GM18870 (cell line): ENCODE data around the gene RAD51B.

Source experiments
- ATAC-seq: cut with Tn5 transposase; IDR thresholded peaks from one replicate; pipeline ENCODE4 v1.9.1; 2021; ENCODE audit warnings: moderate library complexity; ENCODE audit not compliant: unreplicated experiment

RAD51B gene

DNA sequence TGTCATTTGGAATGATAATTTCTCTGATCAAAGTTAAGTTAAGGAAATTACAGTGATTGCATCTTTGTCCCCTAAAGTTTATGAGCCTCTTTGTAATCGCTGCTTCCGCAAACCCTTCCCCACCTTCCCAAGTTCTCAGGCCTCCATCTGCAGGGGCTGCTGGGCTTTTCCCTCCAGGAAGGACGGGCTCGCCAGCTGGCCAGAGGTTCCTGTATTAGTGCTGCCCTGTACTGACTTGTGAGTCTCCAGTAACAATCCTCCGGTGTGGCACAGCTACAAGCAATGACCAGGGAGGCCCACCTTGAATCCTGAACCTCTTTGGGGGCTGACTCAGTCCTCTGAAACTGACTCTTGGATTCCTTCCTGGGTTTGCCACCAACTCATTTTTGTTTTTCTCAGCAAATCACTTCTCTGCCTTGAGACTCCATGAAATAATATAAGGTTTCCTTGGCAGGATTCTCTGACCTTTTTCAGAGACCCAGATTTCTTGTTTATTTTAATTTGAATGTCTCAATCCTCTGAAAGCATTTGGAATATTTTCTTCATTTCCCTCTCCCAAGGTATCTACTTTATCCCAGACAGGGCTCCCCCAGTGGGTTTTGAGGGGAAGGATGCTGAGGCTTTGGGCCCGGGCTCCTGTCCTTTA lies 574.7 kb downstream of the RAD51B start:
- ATAC-seq = no peak

GRCh38 chr14:68394764-68395143 lies 575.2 kb downstream of the RAD51B start:
- no peak for ATAC-seq

DNA sequence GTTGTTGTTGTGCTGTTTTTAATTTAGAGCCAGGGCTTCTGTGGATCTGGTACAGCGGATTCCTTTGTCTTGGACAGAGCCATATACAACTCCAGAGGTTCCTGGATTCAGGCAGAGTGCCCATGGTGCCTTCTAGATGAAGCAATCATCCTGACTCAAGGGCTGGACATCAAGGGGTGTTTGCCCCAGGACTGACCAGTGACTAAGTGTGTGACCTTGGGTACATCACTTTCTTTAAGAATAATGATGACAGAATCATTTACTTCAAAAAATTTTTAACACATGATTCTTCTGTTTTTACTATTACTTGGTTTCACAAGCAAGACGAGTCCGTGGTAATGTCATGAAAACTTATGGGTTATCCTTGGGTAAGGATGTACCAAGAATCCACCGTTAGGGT lies 576.0 kb downstream of the RAD51B start:
- ATAC-seq = no peak

GRCh38 chr14:68396461-68396860 lies 576.9 kb downstream of the RAD51B start:
- no peak for ATAC-seq

DNA sequence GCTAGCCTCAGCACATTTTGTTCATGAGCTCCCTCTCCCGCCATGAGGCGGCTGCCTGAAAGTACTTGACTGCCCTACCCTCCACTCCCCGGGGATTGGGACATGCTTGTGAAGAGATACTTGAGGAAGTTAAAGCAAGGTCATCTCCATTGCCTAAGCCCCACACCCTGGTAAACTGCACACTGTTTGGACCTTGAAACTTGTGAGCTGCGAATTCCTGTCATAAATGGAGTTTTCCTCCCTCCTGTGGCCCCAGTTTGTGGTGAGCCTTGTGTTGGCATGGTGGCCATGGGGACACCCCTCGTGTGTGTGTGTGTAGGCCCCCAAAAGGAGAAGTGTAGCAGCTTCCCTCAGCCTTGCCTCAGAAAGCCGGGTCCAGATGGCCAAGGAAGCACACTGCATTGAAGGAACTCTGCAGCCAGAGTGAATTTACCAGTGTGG lies 577.8 kb downstream of the RAD51B start:
- ATAC-seq = no peak

GRCh38 chr14:68397822-68398221 lies 578.2 kb downstream of the RAD51B start:
- no peak for ATAC-seq

GRCh38 chr14:68398370-68398769 lies 578.8 kb downstream of the RAD51B start:
- no peak for ATAC-seq

DNA sequence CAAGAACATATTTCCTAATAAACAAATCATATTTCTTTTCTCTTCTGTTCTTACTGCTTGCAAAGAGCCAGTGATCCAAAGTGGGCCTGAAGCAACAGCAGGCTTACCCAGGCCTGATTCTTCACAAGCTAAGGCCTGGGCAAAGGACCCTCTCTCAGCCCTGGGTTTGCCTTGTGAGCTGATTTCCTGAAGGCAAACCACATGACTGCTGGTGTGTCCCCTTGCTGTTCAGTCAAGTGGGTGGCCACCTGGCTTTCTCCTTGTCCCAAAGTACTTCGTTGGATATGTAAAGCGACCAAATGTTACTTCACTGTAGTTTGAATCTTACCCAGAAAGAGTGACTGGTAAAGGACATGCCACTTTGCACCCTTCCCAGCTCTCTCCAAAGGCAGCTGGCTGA lies 580.4 kb downstream of the RAD51B start:
- ATAC-seq = no peak

DNA sequence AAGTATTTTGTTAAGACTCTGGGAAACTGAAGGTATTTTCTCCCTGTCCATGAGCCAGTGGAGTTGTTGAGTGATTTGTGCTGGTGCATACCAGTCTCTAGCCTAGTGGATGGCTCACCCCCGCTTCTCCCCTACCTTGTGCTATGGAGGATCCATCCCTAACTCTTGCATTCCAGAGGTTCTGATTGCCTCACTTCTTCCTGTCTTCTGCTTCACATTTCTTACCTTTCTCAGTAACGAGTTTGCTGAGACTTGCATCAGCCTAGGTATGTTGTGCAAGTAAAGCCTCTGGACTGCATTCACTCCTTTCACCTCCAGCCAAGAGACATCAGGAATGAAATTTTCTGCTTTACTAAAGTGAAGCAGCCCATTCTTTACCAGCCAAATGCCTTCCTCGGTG lies 581.7 kb downstream of the RAD51B start:
- no peak for ATAC-seq

GRCh38 chr14:68401855-68402254 lies 582.3 kb downstream of the RAD51B start:
- peak; percentile 62 for ATAC-seq

DNA sequence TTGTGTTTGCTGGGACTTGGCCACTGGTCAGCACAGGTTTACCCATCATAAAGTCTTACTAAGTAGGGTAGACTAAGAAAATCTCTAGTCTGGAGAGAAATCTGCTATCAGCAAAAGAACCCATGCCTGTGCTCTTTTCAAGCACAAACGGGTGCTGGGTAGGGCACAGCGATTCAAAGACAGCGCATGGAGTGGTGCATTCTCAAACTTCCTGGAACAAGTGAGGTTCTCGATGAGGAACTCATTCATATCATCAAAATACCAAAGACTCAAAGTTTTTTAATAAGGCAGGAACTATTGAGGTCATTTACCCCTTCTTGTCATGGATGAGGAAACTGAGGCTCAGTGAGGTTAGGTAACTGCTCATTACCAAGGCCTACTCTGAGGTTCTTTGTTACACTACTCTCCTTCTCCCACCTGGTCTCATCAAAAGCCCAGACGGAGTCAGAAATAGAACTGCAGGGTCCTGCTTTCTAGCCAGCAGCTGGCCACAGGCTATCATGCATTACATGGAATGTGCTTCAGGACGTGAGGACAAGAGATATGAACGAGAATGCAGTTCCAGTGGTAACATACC lies 583.0 kb downstream of the RAD51B start:
- ATAC-seq = no peak

GRCh38 chr14:68403191-68404145 lies 583.9 kb downstream of the RAD51B start:
- ATAC-seq = no peak

GRCh38 chr14:68404146-68404527 lies 584.6 kb downstream of the RAD51B start:
- ATAC-seq = no peak

DNA sequence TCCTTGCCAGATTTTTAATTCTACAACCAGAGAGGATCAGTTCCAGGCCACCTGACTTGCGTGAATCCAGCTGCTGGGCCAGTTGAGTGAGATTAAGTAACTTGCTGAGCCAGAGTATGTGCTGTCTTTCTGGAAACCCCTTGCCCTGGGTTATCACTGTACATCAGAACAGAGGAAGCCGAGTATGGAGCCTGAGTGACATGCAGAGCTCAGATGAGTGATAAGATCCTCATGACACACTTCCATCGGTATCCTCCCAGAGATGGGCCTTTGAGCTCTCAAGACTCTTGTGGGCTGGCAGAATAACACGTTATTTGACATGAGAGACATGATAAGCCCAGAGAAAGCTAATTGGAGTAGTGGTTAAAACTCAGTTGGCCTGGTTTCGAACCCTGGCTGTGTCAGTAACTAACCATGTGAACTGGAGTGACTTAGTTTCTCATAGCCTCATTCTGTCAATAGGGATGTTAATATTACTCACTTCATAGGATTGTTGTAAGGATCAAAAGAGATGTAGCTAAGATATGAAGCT lies 585.1 kb downstream of the RAD51B start:
- ATAC-seq = no peak

DNA sequence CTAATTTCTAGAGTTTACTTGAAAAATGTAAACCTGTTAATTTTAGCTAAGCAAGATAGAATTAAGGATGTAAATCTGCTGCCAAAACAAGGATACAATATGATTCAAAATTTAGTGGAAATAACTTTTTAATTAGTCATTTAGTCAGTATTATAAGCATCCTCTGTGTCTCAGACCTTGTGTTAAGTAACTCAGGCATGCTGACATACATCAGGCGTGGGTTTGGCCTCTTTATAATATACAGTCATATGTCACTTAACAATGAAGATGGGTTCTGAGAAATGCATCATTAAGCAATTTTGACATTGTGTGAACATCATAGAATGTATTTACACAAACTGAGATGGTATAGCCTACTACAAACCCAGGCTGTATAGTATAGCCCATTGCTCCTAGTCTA lies 586.4 kb downstream of the RAD51B start:
- ATAC-seq = no peak

- ATAC-seq = no peak
These were observed 587.7 kb downstream of the RAD51B start for GRCh38 chr14:68407285-68407684.

DNA sequence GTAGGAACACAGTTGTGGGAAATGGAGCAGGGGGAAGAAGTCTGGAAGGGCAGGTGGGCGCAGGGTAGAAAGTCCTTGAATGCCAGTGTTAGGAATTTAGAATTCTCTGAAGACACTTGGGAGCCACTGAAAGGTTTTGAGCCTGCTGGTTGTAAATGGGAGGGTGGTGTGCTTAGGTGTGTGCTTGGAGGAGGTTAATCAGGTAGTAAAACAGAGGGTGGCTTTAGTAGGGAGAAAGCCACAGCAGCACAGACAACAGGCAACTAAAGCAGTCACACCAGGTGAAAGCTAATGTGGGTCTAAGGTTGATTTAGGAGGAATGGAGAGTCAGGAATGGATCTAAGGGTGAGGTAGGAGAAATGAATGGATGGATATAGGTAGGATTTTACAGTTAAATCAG lies 588.2 kb downstream of the RAD51B start:
- no peak for ATAC-seq

- no peak for ATAC-seq
These were observed 589.1 kb downstream of the RAD51B start for GRCh38 chr14:68408680-68409079.

DNA sequence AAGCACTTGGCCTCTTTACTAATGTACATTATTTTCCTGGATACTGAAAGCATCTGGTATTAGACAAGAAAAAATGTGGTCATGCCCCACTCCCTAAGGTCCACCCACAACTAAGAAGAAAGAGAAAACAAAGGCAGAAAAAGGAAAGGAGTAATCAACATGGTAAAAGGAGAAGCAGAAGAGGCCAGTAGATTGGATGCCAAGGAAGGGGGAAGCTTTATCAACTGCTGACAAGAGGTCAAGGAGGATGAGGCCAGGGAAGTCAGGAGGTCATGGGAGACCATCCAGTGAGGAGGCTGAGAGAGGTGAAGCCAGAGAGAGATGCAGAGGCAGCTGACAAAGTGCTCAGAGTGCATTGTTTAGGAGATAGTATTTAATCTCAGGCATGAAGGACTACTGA lies 589.8 kb downstream of the RAD51B start:
- no peak for ATAC-seq

DNA sequence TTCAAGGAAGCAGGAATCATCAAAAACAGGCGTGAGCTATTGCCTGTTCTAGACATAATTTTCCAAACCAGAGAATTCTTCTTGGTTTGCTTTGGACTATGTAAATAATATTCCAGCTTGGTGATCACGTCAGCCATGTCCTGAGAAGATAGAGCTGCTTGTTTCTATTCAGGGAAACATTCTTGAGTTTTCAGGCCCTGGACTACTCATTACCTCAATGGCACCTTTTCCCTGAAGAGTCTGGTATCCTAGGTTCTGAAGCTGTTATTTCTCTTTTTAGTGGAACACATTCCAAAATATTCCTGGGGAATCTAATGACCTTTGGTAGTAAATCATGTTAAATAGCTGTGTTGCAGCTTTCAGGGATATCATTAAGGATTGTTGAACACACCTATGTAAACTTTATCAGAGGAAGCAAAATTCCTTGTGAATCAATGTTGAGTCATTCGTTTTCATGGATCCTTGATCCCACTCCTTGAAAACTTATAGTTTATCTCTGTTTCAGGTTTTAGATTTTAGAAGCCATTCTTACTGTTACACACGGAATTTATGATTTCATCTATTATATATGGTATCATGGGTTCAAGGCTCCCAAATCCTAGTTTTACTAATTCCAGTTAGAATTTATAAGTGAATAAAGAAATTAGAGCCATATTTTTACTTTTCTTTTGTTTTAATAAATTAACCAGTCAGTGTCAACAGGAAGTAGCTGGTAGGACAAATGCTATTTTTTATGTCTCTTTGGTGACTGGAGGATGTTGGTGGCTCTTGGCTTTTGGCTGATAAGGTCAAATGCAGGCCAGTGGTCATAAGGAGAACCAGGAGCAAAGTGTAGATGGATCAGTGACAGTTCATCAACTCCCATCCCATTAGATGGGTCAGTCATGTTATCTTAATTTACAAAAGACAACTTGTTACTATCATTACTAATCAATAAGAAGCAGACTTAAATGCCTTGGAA lies 593.2 kb downstream of the RAD51B start:
- no peak for ATAC-seq

DNA sequence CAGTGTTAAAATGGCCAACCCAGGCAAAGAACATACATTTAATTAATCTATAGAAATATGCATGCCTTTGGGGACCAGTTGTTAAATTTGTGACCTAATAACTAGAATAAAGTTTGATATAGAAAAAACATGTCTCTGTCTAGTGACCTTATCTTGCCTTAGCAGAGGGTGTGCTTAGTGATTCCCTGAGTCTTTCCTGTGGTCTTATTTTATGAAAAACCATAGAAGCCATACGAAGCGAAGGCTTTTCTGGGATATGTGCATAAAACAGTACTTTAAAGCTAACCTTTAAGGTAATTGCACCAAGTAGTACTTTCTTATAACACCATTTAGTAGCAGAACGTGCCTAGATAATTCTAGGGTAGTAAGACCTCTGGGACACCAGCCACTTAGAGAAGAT lies 593.9 kb downstream of the RAD51B start:
- ATAC-seq = no peak
